OCI-LY1 (cell line): ENCODE measurements around the gene NNT.

ENCODE experiments used
- EZH2 ChIP-seq: fragments of 200-600 bp; sonication (generic), shearing (Covaris generic); IDR thresholded peaks from 2 replicates; pipeline ENCODE4 v1.8.0; 2017; ENCODE audit warnings: borderline replicate concordance, mixed run types, mild to moderate bottlenecking, antibody characterized with exemption, low read length, moderate library complexity, mixed read lengths
- TF ChIP-seq, protein P1 (sequence below): fragments of 200-600 bp; sonication (generic), shearing (Covaris generic); IDR thresholded peaks from 2 replicates; pipeline ENCODE4 v1.5.1; 2017; ENCODE audit warnings: mild to moderate bottlenecking, antibody characterized with exemption, low read length, moderate library complexity, mixed read lengths

- TF ChIP-seq, protein P1, sequence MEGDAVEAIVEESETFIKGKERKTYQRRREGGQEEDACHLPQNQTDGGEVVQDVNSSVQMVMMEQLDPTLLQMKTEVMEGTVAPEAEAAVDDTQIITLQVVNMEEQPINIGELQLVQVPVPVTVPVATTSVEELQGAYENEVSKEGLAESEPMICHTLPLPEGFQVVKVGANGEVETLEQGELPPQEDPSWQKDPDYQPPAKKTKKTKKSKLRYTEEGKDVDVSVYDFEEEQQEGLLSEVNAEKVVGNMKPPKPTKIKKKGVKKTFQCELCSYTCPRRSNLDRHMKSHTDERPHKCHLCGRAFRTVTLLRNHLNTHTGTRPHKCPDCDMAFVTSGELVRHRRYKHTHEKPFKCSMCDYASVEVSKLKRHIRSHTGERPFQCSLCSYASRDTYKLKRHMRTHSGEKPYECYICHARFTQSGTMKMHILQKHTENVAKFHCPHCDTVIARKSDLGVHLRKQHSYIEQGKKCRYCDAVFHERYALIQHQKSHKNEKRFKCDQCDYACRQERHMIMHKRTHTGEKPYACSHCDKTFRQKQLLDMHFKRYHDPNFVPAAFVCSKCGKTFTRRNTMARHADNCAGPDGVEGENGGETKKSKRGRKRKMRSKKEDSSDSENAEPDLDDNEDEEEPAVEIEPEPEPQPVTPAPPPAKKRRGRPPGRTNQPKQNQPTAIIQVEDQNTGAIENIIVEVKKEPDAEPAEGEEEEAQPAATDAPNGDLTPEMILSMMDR = no peak
- no peak for TF ChIP-seq EZH2
Observed at GRCh38 chr5:43603344-43604217, 601 bp downstream of the NNT start.
